Measurements from ENCODE around the gene SMC1B.
"Not testable (repeated sequence)": the region's sequence is repeated elsewhere in the genome, so short reads cannot be mapped to it uniquely, and the experiment has no call there.

SMC1B gene

GRCh38 chr22:45308391-45308956 is 104.9 kb downstream of the SMC1B start:
- in situ Hi-C loops (cut with MboI; ENCODE audit: low sequenced_read_pairs): no loop called here

GRCh38 chr22:45306139-45306538 is 107.3 kb downstream of the SMC1B start:
- in situ Hi-C loops (cut with MboI; ENCODE audit: low sequenced_read_pairs): no loop called here

- in situ Hi-C loops (cut with MboI; ENCODE audit: low sequenced_read_pairs): no loop called here
These were observed 107.8 kb downstream of the SMC1B start for GRCh38 chr22:45305456-45306075.

- in situ Hi-C loops (cut with MboI; ENCODE audit: low sequenced_read_pairs): no loop called here
These were observed 108.4 kb downstream of the SMC1B start for GRCh38 chr22:45304971-45305370.

- in situ Hi-C loops (cut with MboI; ENCODE audit: low sequenced_read_pairs): no loop called here
These were observed 110.2 kb downstream of the SMC1B start for GRCh38 chr22:45303181-45303580.

- in situ Hi-C loops (cut with MboI; ENCODE audit: low sequenced_read_pairs): no loop called here
These were observed 110.6 kb downstream of the SMC1B start for GRCh38 chr22:45302751-45303150.

- in situ Hi-C loops (cut with MboI; ENCODE audit: low sequenced_read_pairs): no loop called here
These were observed 114.4 kb downstream of the SMC1B start for GRCh38 chr22:45298934-45299505.

GRCh38 chr22:45296628-45297297 is 116.6 kb downstream of the SMC1B start:
- in situ Hi-C loops (cut with MboI; ENCODE audit: low sequenced_read_pairs): no loop called here

GRCh38 chr22:45295492-45295891 is 117.9 kb downstream of the SMC1B start:
- in situ Hi-C loops (cut with MboI; ENCODE audit: low sequenced_read_pairs): no loop called here

GRCh38 chr22:45295004-45295403 is 118.4 kb downstream of the SMC1B start:
- in situ Hi-C loops (cut with MboI; ENCODE audit: low sequenced_read_pairs): not testable (repeated sequence)
